Posterior vena cava (tissue), 2 donors: ENCODE measurements around the gene CYP26B1. TPM values are rescaled to one million over a fixed set of nuclear protein-coding genes. Genes with fewer than 3 reads are reported as not detected.
A peak's percentile ranks its signal among the peaks of the same experiment; 100 is the strongest.

Experiments used
- DNase-seq: peaks from one replicate; pipeline ENCODE4 v3.0.0-alpha.2; 2020; ENCODE audit warnings: low spot score
- intact Hi-C, 2 donors: fragments of 100-400 bp; cut with DNase I; formaldehyde crosslinking; loops; one replicate each; pipeline versions ENCODE4 v1.14.1 to v1.14.2; 2022 to 2023
- total RNA-seq, 2 donors: library from RNA; stranded (reverse); fragmentation: NEBNext Ultra II Directional; extraction: Animal tissue kit (Norgen Biotek cat#: 25700); gene quantifications; one replicate each; pipeline ENCODE4 v1.2.1, GENCODE V29; 2021
- donor health status: DM: yes; HTN: yes; CAD: no.
- donor health status: DM: yes; HTN: yes; CAD: no.

Gene CYP26B1
- total RNA-seq, 2 donors from 2014 or later, result 5.0 to 5.1 TPM

DNA sequence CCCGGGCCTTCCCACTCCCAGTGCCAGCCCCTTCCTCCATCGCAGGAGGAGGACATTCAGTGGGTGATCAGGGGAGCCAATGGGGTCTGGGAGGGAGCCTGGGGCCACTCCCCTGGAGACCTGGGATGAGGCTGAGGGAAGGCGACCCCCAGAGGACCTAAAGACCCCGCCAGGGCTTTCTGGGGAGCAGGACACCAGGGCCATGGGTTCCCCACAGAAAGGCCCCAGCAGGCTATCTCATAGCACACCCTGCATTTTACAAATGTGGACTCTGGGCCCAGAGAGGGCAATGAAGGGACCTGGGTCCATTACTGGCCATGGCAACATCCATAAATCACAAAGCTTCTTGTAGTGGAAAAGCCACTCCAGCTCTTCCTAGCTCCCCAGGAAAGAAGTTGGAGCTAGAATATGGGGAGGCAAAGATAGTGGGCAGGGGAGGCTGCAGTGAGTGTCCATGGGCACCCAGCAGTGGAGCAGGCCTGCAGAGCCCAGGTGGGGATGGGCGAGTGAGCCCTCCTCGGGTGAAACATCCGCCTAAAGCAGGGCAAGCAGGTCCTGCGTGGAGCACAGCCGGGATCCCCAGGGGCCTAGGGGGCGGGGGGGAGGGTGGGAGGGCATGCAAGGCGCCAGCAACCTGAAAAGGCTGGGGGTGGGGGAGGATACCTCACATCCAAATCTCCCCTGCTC lies 13.8 kb downstream of the CYP26B1 start:
- intact Hi-C loops, result no loop called here
- peak; percentile 48 for DNase-seq

DNA sequence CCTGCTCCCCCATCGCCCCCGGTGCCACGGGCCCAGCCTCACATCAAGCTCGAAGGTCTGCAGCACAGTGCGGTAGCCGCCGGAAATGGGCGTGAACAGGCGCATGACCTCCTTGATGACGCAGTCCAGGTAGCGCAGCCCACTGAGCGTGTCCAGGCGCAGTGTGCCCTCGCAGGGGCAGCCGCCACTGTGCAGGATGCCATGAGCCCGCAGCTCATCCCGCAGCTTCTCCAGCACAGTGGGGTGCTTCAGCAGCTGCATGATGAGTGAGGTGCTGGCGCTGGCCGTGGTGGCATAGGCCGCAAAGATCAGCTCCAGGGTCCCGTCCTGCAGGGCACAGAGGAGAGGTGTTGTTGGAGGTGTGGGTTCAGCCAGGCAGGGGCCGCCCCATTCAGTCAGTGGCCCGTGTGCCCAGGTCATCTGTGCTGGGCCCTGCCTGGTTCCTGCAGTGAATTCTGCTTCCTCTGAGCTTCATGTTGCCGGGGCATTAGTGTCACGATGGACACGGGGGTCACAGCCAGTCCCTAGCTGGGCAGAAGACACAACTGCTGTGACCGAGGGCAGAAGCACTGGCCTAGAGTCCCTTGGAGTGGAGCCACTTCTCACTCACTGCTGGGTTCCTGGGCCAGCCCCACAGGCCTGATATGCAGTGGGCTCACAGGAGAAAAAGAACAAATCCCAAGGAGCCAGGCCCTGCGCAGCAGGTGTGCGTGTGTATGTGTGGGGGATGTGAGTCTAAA lies 14.5 kb downstream of the CYP26B1 start:
- intact Hi-C loops, result no loop called here

DNA sequence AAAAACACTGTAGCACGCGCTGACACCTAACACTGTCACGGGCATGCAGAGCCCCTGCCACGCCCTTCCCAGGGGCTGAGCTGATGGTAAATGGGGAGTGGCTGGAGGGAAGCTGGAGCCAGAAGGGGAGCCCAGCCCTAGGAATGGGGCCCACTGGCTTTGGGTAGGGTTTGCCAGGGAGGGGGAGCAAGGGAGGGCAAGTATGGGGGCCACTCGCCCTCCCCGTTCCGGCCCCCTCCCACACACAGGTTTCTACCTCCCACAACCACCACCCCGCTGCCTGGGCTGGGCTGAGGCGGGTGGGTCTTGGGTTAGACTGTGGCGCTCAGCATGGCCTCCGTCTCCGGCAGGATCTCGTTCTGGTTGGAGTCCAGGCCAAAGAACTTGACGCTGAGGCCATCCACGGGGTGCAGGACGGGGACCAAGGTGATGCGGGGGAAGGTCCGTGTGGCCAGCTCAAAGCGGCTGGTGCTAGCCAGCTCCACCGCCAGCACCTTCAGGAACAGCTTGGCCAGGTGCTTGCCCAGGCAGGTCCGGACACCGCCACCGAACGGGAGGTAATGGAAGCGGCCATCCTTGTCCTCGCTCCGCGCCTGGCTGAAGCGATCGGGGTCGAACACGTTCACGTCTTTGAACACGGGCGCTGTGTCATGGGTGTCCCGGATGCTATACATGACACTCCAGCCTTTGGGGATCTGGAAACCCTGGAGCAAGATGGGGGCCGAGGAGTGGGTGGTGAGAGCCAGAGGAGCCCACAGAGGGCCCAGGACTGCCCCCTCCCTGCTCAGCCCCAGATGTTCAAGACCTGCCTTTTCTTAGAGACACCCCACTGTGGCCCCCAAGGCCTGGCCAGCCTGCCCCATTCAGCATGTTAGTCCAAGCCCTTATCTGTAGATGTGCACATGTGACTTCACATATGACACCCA lies 15.5 kb downstream of the CYP26B1 start:
- DNase-seq, result no peak
- intact Hi-C loops, result no loop called here

More for the DNA sequence above, 14.5 kb downstream of the CYP26B1 start:
- DNase-seq, result no peak

DNA sequence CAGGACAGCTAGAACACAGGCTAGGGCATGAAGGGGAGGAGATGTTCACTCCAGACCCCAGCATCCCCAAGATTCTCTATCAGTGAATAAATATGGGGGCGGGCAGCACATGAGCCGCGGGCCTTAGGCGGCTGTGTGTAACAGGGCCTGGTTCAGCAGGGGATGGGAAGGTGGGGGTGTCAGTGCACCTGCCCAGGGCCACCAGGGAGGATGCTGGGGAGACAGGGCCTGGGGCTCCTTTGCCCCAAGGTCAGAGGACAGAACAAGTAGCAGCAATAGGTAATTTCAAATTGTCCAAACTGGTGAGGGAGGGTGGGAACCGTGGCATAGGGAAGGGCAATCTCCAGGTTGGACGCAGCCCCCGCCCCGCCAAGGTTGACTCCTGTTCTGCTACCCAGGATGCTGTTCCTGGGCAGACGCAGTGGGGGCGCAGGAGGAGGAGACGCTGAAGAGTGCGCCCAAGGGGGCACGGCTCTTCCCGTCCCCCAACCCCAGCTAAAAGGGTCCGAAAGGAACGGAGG lies 16.2 kb downstream of the CYP26B1 start:
- DNase-seq, result no peak
- intact Hi-C loops, result no loop called here

DNA sequence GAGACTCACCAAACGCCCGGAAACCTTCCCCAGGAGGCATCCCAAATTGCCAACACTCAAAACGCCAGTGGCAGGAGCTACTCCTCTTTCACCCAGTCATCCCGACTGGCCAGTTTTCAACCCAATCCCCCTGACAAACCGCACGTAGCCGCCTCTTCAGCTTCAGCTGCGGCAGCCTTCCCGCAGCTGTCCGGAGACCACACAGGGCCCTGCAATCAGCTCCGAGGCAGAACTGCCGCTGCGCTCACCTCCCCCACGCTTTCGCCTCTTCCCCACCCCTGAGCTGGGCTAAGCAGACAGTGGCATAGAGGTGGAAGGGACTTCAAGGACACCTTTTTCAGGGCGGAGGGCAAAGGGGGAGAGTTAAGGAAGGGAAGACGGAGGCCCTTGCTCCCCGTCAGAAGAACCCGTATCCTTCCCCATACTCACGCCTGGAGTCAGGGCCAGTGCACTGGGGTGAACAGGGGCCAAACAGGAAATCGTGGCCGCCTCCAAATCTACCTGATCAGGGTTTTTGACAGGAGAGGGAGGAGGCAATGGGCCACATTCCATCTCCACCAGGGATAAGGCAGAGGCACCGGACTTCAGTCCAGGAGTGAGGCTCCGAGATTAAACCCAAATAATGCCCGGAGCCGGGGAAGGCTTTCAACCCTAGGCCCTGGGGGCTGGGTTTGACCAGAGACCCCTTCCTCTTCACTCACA lies 16.9 kb downstream of the CYP26B1 start:
- no peak for DNase-seq
- intact Hi-C loops, result no loop called here

DNA sequence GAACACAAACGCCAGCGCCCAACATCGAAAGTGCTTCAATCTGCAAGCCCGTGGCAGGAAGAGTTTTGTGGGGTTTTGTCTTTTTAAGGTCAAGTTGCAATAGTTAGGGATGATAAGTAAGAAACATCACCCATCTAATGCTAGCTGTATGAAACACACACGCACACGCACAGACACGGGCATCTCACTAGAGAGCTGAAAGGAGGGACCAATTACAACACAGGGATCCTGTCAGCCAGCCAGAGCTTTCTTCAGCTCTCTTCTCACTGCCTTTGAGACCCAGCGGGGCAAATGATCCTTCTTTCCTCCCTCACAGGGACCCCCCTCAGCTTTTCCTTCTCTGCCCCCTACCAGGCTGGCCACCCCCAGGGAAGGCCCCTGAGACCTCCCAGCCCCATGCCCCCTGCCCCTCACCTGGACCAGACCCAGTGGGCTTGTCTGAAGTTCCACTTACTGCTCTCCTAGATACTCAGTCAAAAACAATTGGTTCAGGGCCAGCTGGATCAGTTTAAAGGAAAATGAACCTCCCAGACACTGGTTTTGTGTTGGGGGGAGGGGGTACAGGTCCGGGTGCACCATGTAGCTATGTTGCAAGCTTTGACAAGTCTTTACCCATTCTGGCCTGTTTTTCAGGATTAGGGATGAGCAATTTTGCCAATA lies 17.9 kb downstream of the CYP26B1 start:
- intact Hi-C loops, result no loop called here
- peak; percentile 22 for DNase-seq

DNA sequence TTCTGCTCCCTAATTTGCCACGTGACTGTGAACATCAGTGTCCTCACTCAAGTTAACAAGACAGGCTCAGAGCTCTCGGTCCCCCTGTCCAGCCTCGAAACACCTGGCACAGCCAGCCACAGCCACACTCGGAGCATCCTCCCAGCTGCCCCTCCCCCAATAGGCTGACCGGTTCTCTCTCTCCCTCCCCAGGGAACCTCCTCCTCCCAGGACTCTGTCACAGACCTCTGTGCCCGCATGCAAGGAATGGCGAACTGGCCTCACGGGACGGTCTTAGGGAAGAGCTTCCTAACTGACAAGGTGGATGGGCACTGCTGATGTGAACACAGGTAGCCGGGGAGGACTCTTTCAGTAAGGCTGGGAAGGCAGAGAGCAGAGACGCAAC lies 18.8 kb downstream of the CYP26B1 start:
- no peak for DNase-seq
- intact Hi-C loops, result no loop called here

DNA sequence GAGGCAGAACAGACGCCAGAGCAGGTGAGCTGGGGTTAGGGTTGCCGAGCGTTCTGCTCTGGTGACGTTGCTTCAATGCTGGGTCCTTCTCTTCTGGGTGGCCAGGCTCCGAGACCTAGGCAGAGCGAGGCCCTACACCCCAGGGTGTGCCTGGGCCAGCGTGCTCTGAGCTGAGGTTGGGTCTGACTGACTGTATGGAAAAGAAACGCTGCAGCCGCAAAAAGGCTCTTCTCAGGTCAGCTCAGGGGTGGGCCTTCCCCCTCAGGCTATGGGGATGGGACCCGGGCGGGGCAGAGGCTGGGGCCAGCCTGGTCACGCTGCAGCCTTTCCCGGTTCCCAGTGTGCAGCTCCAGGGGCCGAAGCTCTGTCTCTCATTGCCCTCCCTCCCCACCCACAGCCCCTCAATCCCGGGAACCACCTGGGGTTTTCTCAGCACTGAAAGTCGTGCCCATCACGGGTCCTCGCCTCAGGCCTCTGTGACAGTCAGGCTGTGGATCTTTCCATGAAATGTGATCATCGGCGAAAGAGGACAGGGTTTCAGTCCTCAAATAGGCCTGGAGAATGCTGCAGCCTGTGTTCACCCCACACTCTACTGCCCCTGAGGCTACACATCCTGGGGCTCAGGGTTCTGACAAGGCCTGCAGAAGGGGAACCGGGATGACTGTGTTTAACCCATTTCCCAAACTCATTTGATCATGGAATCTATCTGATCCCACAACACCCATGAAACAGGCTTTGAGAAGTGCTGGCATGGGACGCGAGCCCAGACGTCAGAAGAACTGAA lies 19.4 kb downstream of the CYP26B1 start:
- DNase-seq, result peak; percentile 50
- intact Hi-C loops, result no loop called here

DNA sequence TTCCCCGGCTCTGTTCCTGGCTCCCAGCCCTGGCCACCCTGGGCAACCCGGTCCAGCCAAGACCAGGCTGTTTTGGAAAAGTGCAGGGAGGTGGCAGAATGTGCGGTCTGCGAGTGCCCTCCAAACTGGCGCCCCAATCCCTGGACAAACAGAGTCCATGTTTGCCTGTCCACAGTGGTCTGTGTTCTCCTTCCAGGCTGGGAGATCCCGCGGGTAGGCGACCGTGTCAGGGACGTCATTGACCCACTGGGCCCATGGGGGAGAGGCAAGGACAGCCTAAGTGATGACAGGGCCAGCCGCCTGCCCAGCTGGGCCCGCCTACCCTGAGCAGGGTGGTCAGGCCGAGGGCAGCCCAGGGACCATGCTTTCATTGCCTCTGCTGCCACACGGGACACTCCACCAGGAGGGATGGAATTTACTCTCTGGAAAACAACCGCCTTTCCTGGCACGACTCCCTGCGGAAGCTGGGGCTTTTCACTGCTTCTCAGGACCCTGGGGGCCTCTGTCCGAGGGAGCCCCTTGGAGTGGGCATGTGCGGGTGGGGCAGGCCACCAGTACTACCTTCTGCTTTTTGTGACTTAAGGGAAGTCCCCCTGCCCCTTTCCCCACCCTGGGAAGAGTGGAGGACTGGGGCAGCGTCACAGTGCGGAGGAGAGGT lies 20.1 kb downstream of the CYP26B1 start:
- peak; percentile 59 for DNase-seq
- intact Hi-C loops, result no loop called here

DNA sequence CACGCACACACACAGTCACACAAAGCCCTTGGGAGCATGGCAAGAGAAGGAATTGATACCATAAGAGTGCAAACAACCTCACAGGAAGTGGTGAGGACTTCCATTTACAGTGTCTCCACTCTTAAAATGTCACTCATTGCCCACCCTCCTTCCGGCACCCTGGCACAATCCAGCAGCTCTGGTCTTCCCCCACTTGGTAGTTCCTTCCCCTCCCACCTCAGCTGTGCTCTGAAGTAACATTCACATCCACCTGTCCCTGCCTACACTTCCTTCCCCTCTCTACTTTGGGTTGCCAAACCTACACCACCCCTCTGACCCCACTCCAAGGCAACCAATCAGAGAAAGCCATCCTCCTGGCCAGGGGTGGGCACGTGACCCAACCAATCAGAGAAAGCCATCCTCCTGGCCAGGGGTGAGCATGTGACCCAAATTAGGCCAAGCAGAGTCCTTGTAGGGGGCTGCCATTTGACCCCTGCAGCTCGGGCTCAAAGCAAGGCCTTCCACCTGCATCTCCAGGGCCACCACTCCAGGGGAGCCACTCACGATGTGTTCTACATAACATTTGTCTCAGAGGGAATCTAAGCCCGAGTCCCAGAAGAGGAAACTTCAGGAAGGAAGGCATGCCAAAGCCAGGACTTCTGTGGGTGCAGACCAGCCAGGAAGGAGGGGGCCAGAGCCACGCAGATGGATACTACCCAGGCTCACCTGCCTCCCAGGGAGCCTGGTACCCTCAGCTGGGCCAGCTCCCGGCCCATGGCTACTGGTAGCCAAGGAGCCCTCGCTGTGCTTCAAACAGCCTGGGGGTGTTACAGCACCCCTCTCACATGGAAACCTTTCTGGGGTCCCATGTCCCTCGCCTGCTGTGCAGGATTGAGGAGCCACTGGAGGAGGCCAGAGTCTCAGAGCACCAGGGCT lies 21.2 kb downstream of the CYP26B1 start:
- DNase-seq, result no peak

DNA sequence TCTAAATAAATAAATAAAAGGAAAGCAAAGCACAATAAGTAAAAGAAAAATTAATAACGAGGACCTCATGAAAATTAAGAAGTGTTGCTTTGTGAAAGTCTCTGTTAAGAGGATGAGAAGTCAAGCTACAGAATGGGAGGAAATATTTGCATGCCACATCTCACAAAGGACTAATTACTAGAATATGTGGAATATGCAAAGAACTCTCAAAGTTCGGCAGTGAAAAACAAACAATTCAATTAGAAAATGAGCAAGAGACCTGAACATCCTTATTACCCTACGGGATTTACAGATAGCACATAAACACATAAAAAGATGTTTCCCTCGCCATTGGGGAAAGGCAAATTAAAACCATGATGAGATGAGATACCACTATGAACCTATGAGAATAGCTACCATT lies 23.3 kb downstream of the CYP26B1 start:
- DNase-seq, result no peak
- intact Hi-C loops, result no loop called here

More for the DNA sequence above, 21.2 kb downstream of the CYP26B1 start:
- intact Hi-C loops, result no loop called here

DNA sequence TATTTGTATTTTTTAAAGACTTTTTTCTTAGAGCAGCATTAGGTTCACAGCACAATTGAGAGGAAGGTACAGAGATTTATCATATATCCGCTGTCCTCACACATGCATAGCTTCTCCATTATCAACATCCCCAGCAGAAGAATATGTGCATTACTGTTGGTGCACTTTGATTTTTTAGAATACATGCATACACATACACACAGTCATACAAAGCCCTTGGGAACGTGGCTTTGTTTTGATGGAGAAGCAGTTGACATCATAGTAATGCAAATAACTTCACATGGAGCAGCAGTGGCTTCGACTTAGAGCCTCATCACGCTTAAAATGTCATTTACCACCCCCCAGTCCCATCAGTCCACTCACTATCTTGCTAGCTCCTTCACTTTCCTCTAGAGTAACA lies 26.5 kb downstream of the CYP26B1 start:
- DNase-seq, result no peak
- intact Hi-C loops, result no loop called here

DNA sequence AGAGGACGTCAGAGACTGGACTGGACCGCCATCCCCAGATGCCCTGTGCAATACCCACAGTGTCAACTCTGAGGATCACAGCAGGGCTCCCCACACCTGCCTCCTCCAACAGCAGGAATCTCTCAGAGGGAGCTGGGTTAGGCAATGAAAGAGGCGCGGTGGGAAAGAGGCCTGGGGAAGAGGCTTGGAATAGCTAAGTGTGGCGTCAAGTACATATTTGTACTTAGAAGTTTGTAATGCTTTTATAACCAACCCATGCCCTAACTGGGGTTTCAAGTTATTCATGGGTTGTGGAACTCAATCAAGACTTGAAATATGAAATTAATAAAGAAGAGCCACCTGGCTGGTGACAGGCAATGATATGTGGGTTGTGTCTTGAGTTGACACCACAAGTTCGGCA lies 28.7 kb downstream of the CYP26B1 start:
- DNase-seq, result no peak
- intact Hi-C loops, result no loop called here

DNA sequence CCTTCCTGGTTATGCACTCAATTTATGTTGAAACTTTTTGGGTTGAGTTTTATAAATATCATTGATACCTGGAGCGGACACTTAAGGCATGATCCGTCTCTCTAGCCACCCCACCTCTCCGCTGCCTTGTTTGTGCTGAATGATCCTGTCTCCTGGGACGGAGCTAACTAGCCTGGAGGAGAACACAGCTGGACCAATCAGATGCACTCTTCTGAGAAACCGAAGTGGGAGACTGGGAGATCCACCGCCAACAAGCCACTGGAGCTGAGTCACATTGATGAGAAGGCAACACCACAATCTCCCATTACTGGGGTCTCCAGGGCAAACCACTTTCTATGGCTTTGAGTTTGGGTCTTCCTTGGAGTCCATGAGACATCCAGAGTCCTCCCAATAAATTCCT lies 29.3 kb downstream of the CYP26B1 start:
- intact Hi-C loops, result no loop called here

DNA sequence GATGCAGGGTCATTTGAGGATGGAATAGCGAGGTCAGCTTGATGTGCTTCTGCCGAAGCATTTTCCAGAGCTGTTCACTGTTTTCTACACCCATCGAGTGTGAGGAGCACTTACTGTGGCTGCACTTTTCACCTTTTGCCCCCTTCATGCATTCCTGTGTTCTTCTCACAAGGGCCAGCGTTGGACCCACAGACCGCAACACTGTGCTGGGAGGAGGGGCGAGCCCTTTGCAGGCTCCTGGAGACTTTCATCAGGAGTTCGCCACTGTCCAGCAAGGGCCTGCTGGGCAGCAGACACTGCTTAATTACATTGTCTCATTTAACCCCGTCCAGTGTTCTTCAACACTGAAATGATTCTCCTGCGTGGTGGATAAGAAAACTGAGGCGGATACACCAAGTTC lies 29.9 kb downstream of the CYP26B1 start:
- intact Hi-C loops, result no loop called here
- no peak for DNase-seq

More for the DNA sequence above, 29.3 kb downstream of the CYP26B1 start:
- DNase-seq, result no peak

DNA sequence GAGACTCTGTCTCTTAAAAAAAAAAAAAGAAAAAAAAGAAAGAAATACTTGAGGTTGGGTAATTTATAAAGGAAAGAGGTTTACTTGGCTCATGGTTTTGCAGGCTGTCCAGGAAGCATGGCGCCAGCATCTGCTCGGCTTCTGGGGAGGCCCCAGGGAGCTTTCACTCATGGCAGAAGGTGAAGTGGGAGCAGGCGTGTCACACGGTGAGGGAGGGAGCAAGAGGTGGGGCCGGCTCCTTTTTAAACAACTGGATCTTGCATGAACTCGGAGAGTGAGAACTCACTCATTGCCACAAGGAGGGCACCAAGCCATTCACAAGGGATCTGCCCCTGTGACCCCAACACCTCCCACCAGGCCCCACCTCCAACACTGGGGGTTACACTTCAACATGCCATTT lies 30.6 kb downstream of the CYP26B1 start:
- peak; percentile 74 for DNase-seq
- intact Hi-C loops, result no loop called here
